GM06990 (cell line): ENCODE measurements around the gene ANKRD13C.

ENCODE experiments used
- DNase-seq: peaks from one replicate; pipeline ENCODE4 v3.0.0-alpha.2; 2011; ENCODE audit not compliant: insufficient read length; ENCODE audit errors: extremely low read depth
- H3K27me3 ChIP-seq: replicated peaks from 2 replicates; pipeline ENCODE4 v1.6.0; 2011; ENCODE audit warnings: low read length; ENCODE audit not compliant: control insufficient read depth, insufficient read depth
- H3K36me3 ChIP-seq: 2 replicates; pipeline ENCODE4 v1.5.1; 2011; ENCODE audit warnings: low read length; ENCODE audit not compliant: control insufficient read depth, insufficient read depth
- H3K4me3 ChIP-seq: replicated peaks from 2 replicates; pipeline ENCODE4 v1.5.1; 2011; ENCODE audit warnings: low read depth, mild to moderate bottlenecking, control low read depth, low read length
- CTCF ChIP-seq: IDR thresholded peaks from 2 replicates; pipeline ENCODE4 v1.5.1; 2011; ENCODE audit warnings: low read length, control low read depth, mild to moderate bottlenecking, inconsistent platforms; ENCODE audit not compliant: insufficient read depth, poor library complexity, severe bottlenecking

The ANKRD13C gene, protein sequence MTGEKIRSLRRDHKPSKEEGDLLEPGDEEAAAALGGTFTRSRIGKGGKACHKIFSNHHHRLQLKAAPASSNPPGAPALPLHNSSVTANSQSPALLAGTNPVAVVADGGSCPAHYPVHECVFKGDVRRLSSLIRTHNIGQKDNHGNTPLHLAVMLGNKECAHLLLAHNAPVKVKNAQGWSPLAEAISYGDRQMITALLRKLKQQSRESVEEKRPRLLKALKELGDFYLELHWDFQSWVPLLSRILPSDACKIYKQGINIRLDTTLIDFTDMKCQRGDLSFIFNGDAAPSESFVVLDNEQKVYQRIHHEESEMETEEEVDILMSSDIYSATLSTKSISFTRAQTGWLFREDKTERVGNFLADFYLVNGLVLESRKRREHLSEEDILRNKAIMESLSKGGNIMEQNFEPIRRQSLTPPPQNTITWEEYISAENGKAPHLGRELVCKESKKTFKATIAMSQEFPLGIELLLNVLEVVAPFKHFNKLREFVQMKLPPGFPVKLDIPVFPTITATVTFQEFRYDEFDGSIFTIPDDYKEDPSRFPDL

GRCh38 chr1:70354332-70355110 is at the start of gene ANKRD13C:
TSS of gene ANKRD13C (minus strand) at chr1:70354722. CDS start at chr1:70354408, 314 bp downstream.
- DNase-seq = peak; percentile 90
- no peak for TF ChIP-seq CTCF
- Histone ChIP-seq H3K36me3 (no peaks in the 10 kb centered on the region), H3K27me3 (no peaks in the 10 kb centered on the region), H3K4me3 (peak within 1 kb of the TSS; percentile 84)

GRCh38 chr1:70403759-70404158 is 49.2 kb upstream of the ANKRD13C start:
- no peaks in the 10 kb centered on the region for H3K36me3 ChIP-seq
- DNase-seq = no peak

DNA sequence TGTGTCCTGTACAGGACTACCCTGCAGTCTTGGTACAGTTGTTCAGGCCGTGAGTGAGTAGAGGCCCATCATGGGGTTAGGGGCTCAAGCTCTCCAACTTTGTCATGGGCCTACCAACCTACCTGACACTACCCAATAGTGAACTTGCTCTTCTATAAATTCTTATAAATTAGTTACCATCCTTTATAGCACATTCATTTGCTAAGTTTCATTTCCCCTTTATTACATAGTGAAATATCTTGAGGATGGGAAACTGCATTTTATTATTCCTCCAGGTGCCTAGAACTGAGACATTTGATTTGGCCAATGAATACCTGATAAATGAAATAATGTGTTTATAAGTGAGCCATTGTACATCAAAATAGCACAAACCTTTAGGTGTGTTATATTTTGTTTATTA is 47.5 kb upstream of the ANKRD13C start:
- no peaks in the 10 kb centered on the region for H3K36me3 ChIP-seq
- DNase-seq = no peak
- H3K27me3 ChIP-seq = no peaks in the 10 kb centered on the region
- no peak overlapping the region for H3K4me3 ChIP-seq
- no peak for TF ChIP-seq CTCF

More at GRCh38 chr1:70403759-70404158, 49.2 kb upstream of the ANKRD13C start:
- no peak overlapping the region for H3K4me3 ChIP-seq
- no peaks in the 10 kb centered on the region for H3K27me3 ChIP-seq
- no peak for TF ChIP-seq CTCF

DNA sequence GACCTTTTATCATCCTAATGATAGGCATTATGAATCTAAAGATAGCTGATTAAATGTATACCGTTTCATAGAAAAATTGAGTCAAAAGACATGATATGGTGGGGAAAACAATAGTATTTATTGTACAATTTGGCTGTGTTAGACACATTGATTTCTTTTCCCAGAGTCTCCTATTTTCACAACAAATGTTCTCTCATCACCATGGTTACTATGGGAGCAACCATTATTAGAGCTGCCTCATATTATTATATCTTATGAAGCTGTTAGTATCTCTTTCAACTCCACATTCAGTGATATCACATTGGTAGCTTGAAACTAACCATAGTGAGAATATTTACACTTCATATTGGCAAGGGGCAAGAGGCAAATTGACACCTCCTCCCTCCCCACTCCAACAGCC is 45.8 kb upstream of the ANKRD13C start:
- DNase-seq = no peak
- Histone ChIP-seq H3K27me3 (no peaks in the 10 kb centered on the region), H3K4me3 (no peak overlapping the region), H3K36me3 (no peaks in the 10 kb centered on the region)
- TF ChIP-seq CTCF = no peak

- H3K36me3 ChIP-seq = no peaks in the 10 kb centered on the region
- H3K4me3 ChIP-seq = no peak overlapping the region
- no peak for TF ChIP-seq CTCF
- DNase-seq = no peak
- no peaks in the 10 kb centered on the region for H3K27me3 ChIP-seq
Observed at GRCh38 chr1:70397013-70397412, 42.5 kb upstream of the ANKRD13C start.
